Femur (tissue), 1 donor: ENCODE results near the gene VIPR1.

Experiments used
- DNase-seq: peaks from one replicate; pipeline ENCODE4 v3.0.0-alpha.2; 2017

Gene VIPR1

GRCh38 chr3:42495393-42495792, 7.0 kb upstream of the VIPR1 start:
- DNase-seq, result peak; percentile 1

GRCh38 chr3:42497009-42497731, 5.3 kb upstream of the VIPR1 start:
- DNase-seq, result peak; percentile 6

- DNase-seq, result peak; percentile 3
These were observed 4.4 kb upstream of the VIPR1 start for GRCh38 chr3:42498034-42498433.

- DNase-seq, result peak; percentile 8
These were observed 3.5 kb upstream of the VIPR1 start for GRCh38 chr3:42498791-42499477.

DNA sequence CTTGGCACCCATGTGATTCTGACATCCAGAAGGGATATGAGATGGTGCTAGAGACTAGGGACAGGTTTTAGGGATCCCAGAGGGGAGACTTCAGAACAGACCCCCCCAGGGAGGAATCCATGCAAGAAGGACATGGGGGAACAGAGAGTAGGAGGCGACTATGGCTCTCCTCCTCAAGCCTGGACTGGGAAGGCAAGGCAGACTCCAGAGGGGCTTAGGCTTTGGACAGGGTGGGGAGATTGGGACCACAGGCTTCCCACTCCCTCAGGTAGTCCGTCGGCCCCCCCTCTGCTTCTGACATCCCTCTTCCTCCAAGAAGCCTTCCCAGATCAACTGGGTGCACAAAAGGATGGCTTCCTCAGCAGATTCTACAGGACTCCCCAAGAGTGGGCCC, 3.0 kb upstream of the VIPR1 start:
- peak; percentile 2 for DNase-seq

GRCh38 chr3:42500091-42500490, 2.4 kb upstream of the VIPR1 start:
- peak; percentile 2 for DNase-seq

DNA sequence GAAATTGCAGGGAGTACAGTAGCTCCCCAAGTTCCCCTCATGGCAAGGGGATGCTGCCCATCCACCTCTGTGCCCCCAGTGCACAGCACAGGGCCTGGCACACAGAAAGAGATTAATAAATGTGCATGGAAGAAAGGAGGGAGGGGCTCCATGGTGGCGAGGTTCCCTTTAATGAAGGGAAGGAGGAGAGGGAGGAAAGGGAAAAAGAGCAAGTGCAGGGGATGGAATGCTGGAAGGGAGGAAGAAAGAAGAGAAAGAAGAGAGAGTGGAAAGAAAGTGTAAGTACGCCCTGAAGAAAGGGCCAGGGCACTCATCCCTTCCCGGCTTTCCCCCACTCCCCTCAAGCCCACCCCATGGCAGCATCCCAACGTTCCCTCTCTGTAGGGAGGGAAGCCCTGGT, 1.5 kb upstream of the VIPR1 start:
- peak; percentile 12 for DNase-seq

- peak; percentile 21 for DNase-seq
These were observed 1.1 kb upstream of the VIPR1 start for GRCh38 chr3:42501321-42501680.

DNA sequence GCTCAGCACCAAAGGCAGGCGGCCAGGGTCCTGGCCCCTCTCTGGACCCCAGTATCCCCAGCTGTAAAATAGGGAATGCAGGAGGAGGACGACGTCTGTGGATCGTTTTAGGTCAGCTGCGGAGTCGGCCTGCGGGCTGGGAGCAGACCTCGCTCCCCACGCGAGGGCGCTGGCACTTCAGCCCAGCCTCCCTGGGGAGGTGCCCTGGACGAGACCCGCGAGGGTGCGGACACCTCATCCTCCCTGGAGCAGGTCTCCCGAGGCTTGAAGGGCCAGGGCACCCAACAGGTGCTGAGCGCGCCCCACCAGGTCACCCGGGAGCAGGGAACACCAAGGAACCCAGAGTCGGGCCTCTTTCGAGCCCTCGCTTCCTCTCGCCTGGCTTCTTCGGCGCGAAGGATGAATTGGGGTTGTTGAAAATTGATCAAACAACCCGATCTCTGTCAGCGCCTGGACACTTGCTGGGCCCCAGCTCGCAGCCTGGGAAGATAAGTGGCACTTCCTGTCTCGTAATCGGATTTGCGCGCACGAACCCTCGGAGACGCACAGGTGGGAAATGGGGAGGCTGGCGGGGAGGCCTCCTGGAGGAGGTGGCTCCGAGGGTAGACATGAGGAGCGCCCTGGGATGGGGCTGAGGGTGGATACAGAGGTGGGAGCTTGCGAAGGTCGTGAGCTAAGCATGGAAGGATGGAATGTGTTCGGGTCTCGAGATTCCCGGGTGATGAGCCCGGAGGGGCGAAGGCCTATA, 588 bp upstream of the VIPR1 start:
- peak; percentile 32 for DNase-seq

- DNase-seq, result peak; percentile 11
These were observed 945 bp downstream of the VIPR1 start for GRCh38 chr3:42503251-42503924.

DNA sequence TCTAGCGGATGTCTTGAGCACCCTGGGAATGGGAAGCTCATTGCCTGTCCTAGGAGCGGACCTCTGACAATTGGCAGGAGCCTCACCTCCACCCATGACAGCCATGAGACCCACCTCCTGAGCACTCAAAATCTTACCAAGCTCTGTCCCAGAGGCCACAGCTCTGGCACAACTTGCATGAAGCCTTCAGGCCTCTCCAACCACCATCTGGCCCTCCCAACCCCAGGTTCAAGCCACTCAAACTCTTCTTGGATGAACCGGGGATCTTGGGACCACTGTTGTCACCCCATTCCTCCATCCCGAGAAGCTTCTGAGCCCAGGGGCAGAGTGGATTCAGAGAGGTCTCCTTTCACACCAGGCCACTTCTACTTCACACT, 1.5 kb downstream of the VIPR1 start:
- DNase-seq, result peak; percentile 6

DNA sequence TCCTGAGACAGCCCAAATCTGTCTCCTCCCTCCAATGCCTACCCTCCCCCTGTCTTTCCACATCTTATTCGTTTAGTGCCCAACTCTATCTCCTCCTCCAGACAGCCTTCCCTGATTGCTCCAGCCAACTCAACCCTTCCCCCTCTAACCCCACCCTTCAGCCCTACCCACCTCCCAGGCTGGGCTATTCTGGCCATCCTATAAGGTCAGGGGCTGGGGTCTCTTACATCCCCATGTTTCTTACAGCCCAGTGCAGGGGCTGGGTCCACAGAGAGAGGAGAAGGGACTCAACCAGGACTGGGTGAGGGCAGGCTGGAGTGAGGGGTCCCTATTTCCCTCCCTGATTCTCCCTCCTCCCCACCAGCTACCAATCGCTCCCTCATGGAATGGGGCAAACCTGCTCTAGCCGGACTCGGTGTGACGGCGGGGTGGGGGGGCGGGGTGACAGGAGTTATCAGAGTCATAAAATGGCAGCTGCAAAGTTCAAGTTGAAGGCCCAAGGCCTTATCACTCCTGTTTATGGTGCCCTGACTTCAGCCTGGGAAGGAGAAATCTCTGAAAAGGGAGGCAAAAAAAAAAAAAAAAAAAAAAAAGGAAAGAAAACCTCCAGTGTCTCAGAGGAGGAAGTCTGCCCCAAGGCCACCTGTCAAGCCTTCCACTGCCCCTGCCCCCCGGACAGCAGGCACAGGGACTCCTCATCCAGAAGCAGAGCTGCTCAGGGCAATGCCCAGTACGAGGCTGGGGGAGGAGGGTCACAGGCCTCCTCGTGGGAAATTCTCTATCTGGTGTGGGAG, 2.1 kb downstream of the VIPR1 start:
- peak; percentile 5 for DNase-seq

GRCh38 chr3:42505128-42505848, 2.8 kb downstream of the VIPR1 start:
- DNase-seq, result peak; percentile 5

DNA sequence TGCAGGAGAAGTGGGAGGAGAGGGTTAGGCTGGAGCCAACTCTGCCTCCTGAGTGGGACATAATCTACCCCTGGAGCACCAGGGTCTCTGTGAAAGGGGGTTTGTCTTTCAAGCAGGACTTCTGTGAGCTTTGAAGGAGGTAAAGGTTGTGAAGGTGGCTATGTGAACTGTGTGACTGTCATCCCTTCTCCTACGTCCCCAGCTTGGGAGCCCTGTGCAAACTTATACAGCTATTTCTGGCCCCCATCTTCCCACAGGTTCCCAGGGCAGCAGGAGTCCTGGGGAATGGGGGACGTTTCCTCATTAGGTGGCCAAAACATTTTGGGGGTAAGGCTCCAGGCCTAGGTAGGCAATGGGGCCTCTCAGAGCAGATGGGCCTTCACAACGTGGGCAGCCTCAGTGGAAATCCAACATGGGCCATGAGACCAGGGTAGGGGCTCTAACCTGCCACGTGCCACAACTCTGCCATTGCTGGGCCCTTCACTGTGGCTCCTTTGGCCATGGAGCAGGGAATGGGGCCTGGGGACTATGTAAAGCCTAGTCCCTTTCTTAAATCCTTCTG, 3.5 kb downstream of the VIPR1 start:
- DNase-seq, result peak; percentile 5

DNA sequence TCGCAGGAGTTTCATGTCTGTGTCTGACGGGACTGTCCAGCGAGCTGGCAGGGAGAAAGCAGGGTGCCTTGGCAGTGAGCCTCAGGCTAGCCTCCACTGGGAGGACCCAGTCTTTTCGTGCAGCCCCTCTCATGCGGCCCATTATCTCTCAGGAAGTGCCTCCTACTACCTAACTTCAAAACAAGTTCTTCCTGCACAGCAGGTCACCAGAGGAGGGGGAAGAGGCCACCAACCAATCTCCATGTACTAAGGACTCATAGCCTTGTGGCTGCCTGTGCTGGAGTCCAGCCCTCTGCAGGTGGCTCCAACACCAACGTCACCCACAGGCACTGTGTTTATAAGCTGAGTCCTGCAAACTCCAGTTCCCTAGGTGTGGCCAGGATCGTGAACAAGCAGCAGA, 4.8 kb downstream of the VIPR1 start:
- DNase-seq, result peak; percentile 6

GRCh38 chr3:42507761-42508335, 5.4 kb downstream of the VIPR1 start:
- DNase-seq, result peak; percentile 2

DNA sequence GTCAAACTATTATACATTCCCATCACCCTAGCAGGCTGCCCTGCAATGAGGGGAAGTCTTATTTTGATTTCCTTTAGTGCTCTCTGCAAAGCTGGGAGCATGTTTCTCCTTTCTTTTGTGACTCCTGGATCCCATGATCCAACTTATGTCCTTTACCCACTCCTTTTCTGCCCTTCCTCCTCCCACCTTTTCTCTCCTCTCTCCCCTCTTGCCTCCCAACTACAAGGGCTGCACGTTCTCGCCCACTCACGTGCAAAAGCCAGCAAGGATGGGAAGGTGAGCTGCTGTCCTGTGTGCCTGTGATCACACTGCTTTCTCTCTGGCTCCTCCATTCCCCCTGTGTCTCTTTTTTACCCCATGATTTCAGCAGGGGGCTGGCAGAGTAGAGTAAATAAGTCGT, 6.1 kb downstream of the VIPR1 start:
- no peak for DNase-seq

- no peak for DNase-seq
These were observed 6.7 kb downstream of the VIPR1 start for GRCh38 chr3:42509111-42509510.

- no peak for DNase-seq
These were observed 7.9 kb downstream of the VIPR1 start for GRCh38 chr3:42510325-42510724.

DNA sequence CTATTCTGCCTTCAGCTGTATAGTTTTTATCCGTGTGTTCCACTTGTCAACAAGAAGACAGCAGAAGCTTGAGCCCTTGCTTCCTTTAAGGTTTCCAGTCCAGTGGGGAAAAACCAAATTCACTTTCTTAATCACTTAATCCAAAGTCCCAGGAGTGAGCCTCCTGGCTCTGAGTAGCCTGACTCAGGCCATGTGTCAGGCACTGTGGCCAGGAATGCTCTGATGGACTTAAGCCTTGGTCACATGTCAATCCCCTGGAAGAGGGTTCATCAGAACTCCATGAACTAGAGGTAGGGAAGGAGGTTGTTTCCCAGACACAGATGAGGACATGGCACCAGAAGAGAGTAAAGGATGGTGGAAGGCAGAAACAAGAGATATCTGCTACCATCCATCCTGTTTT, 8.8 kb downstream of the VIPR1 start:
- DNase-seq, result no peak

- DNase-seq, result no peak
These were observed 9.3 kb downstream of the VIPR1 start for GRCh38 chr3:42511736-42512135.
